Dendritic cell treated with granulocyte-macrophage colony-stimulating factor and Interleukin-4, amounts not matched to agents 40 ng/mL and 50 ng/mL, for 4 days (primary cell): Measurements from ENCODE around the gene KRTAP29-1.
"Not testable (repeated sequence)": the region's sequence is repeated elsewhere in the genome, so short reads cannot be mapped to it uniquely, and the experiment has no call there.

Experiments used
- H3K27ac Mint-ChIP-seq: one replicate; pipeline ENCODE4 v1.8.0; 2022; ENCODE audit warnings: mild to moderate bottlenecking, mixed read lengths
- H3K27me3 Mint-ChIP-seq: one replicate; pipeline ENCODE4 v1.8.0; 2022; ENCODE audit warnings: mild to moderate bottlenecking, mixed read lengths
- H3K36me3 Mint-ChIP-seq: one replicate; pipeline ENCODE4 v1.8.0; 2022; ENCODE audit warnings: low read depth, mixed read lengths
- H3K4me1 Mint-ChIP-seq: one replicate; pipeline ENCODE4 v1.8.0; 2022; ENCODE audit warnings: low read depth, mixed read lengths
- H3K4me3 Mint-ChIP-seq: one replicate; pipeline ENCODE4 v1.8.0; 2022; ENCODE audit warnings: mild to moderate bottlenecking, moderate library complexity, mixed read lengths
- H3K9me3 Mint-ChIP-seq: one replicate; pipeline ENCODE4 v1.8.0; 2022; ENCODE audit warnings: mixed read lengths
- intact Hi-C: fragments of 100-400 bp; cut with micrococcal nuclease; formaldehyde crosslinking; loops from one replicate; pipeline ENCODE4 v1.15.0; 2022

The KRTAP29-1 gene

GRCh38 chr17:41298458-41299135 is 4.1 kb downstream of the KRTAP29-1 start:
- H3K27me3 Mint-ChIP-seq: peaks cover 4% of the 10 kb centered on the region
- intact Hi-C loops: no loop called here
- H3K9me3 Mint-ChIP-seq: no peaks in the 10 kb centered on the region

GRCh38 chr17:41296846-41297245 is 5.8 kb downstream of the KRTAP29-1 start:
- no peaks in the 10 kb centered on the region for H3K9me3 Mint-ChIP-seq
- H3K4me1 Mint-ChIP-seq: no peaks in the 10 kb centered on the region
- no peak overlapping the region for H3K27ac Mint-ChIP-seq
- H3K27me3 Mint-ChIP-seq: peaks cover 4% of the 10 kb centered on the region
- H3K4me3 Mint-ChIP-seq: no peak overlapping the region
- H3K36me3 Mint-ChIP-seq: no peaks in the 10 kb centered on the region
- intact Hi-C loops: no loop called here

More at GRCh38 chr17:41298458-41299135, 4.1 kb downstream of the KRTAP29-1 start:
- Mint-ChIP-seq H3K36me3 (no peaks in the 10 kb centered on the region), H3K4me1 (peaks cover 11% of the 10 kb centered on the region), H3K4me3 (no peak overlapping the region), H3K27ac (no peak overlapping the region)

- H3K4me1 Mint-ChIP-seq: no peaks in the 10 kb centered on the region
- intact Hi-C loops: no loop called here
- no peak overlapping the region for H3K27ac Mint-ChIP-seq
- peaks cover 4% of the 10 kb centered on the region for H3K27me3 Mint-ChIP-seq
- no peaks in the 10 kb centered on the region for H3K9me3 Mint-ChIP-seq
- no peak overlapping the region for H3K4me3 Mint-ChIP-seq
- H3K36me3 Mint-ChIP-seq: no peaks in the 10 kb centered on the region
These were observed 8.6 kb downstream of the KRTAP29-1 start for GRCh38 chr17:41294016-41294415.

GRCh38 chr17:41287050-41287449 is 15.6 kb downstream of the KRTAP29-1 start:
- Mint-ChIP-seq H3K4me1 (peaks cover 15% of the 10 kb centered on the region), H3K27me3 (peaks cover 1% of the 10 kb centered on the region), H3K36me3 (no peaks in the 10 kb centered on the region), H3K9me3 (no peaks in the 10 kb centered on the region), H3K4me3 (no peak overlapping the region), H3K27ac (no peak overlapping the region)
- intact Hi-C loops: no loop called here

- H3K9me3 Mint-ChIP-seq: no peaks in the 10 kb centered on the region
- intact Hi-C loops: no loop called here
- H3K4me1 Mint-ChIP-seq: peaks cover 15% of the 10 kb centered on the region
- H3K36me3 Mint-ChIP-seq: no peaks in the 10 kb centered on the region
- no peak overlapping the region for H3K27ac Mint-ChIP-seq
- H3K4me3 Mint-ChIP-seq: no peak overlapping the region
- peaks cover 1% of the 10 kb centered on the region for H3K27me3 Mint-ChIP-seq
These were observed 18.1 kb downstream of the KRTAP29-1 start for GRCh38 chr17:41284546-41284945.

GRCh38 chr17:41284043-41284442 is 18.6 kb downstream of the KRTAP29-1 start:
- H3K4me3 Mint-ChIP-seq: no peak overlapping the region
- H3K27ac Mint-ChIP-seq: no peak overlapping the region
- no peaks in the 10 kb centered on the region for H3K9me3 Mint-ChIP-seq
- peaks cover 1% of the 10 kb centered on the region for H3K27me3 Mint-ChIP-seq
- intact Hi-C loops: no loop called here
- H3K4me1 Mint-ChIP-seq: peaks cover 15% of the 10 kb centered on the region
- H3K36me3 Mint-ChIP-seq: no peaks in the 10 kb centered on the region

GRCh38 chr17:41278176-41278955 is 24.3 kb downstream of the KRTAP29-1 start:
- H3K27me3 Mint-ChIP-seq: peaks cover 12% of the 10 kb centered on the region
- no peaks in the 10 kb centered on the region for H3K36me3 Mint-ChIP-seq
- no peaks in the 10 kb centered on the region for H3K9me3 Mint-ChIP-seq
- no peaks in the 10 kb centered on the region for H3K4me1 Mint-ChIP-seq
- H3K27ac Mint-ChIP-seq: no peak overlapping the region
- intact Hi-C loops: no loop called here
- no peak overlapping the region for H3K4me3 Mint-ChIP-seq

- peaks cover 18% of the 10 kb centered on the region for H3K27me3 Mint-ChIP-seq
- H3K27ac Mint-ChIP-seq, H3K4me1 Mint-ChIP-seq, H3K4me3 Mint-ChIP-seq, H3K9me3 Mint-ChIP-seq, H3K36me3 Mint-ChIP-seq: not testable (repeated sequence)
- intact Hi-C loops: loop anchor here (1.0 kb wide), 1 partner anchor 11 kb away; no protein-coding TSS in a partner anchor
These were observed 26.9 kb downstream of the KRTAP29-1 start, which contains the start of gene KRTAP9-7 for GRCh38 chr17:41275648-41276190. KRTAP9-7 (plus strand) TSS chr17:41275698; CDS start chr17:41275698, 0 bp downstream.

- peaks cover 16% of the 10 kb centered on the region for H3K27me3 Mint-ChIP-seq
- H3K36me3 Mint-ChIP-seq: no peaks in the 10 kb centered on the region
- no peak overlapping the region for H3K4me3 Mint-ChIP-seq
- H3K4me1 Mint-ChIP-seq: no peaks in the 10 kb centered on the region
- intact Hi-C loops: no loop called here
- no peak overlapping the region for H3K27ac Mint-ChIP-seq
- no peaks in the 10 kb centered on the region for H3K9me3 Mint-ChIP-seq
These were observed 30.8 kb downstream of the KRTAP29-1 start for GRCh38 chr17:41271858-41272257.

- intact Hi-C loops, H3K9me3 Mint-ChIP-seq, H3K4me1 Mint-ChIP-seq, H3K36me3 Mint-ChIP-seq, H3K4me3 Mint-ChIP-seq, H3K27ac Mint-ChIP-seq: not testable (repeated sequence)
- peaks cover 15% of the 10 kb centered on the region for H3K27me3 Mint-ChIP-seq
These were observed 31.3 kb downstream of the KRTAP29-1 start for GRCh38 chr17:41271323-41271722.

- intact Hi-C loops: no loop called here
- H3K9me3 Mint-ChIP-seq: no peaks in the 10 kb centered on the region
- no peak overlapping the region for H3K4me3 Mint-ChIP-seq
- no peak overlapping the region for H3K27ac Mint-ChIP-seq
- H3K36me3 Mint-ChIP-seq: no peaks in the 10 kb centered on the region
- H3K27me3 Mint-ChIP-seq: peaks cover 23% of the 10 kb centered on the region
- H3K4me1 Mint-ChIP-seq: no peaks in the 10 kb centered on the region
These were observed 34.9 kb downstream of the KRTAP29-1 start for GRCh38 chr17:41267711-41268110.

- peaks cover 20% of the 10 kb centered on the region for H3K27me3 Mint-ChIP-seq
- intact Hi-C loops: no loop called here
These were observed 37.6 kb downstream of the KRTAP29-1 start, which contains the start of gene KRTAP9-6 for GRCh38 chr17:41265078-41265477. KRTAP9-6 (plus strand) TSS chr17:41265378; CDS start chr17:41265378, 0 bp downstream.

GRCh38 chr17:41264599-41264998 is 38.1 kb downstream of the KRTAP29-1 start:
- Mint-ChIP-seq H3K36me3 (no peaks in the 10 kb centered on the region), H3K4me3 (no peak overlapping the region), H3K9me3 (no peaks in the 10 kb centered on the region), H3K27ac (no peak overlapping the region), H3K4me1 (no peaks in the 10 kb centered on the region), H3K27me3 (peaks cover 20% of the 10 kb centered on the region)
- intact Hi-C loops: loop anchor here (1.0 kb wide), 1 partner anchor 12 kb away; no protein-coding TSS in a partner anchor

More at GRCh38 chr17:41265078-41265477, 37.6 kb downstream of the KRTAP29-1 start, which contains the start of gene KRTAP9-6:
- no peak within 1 kb of the TSS for H3K27ac Mint-ChIP-seq
- no peaks in the 10 kb centered on the region for H3K9me3 Mint-ChIP-seq
- H3K4me1 Mint-ChIP-seq: no peaks in the 10 kb centered on the region
- no peaks in the 10 kb centered on the region for H3K36me3 Mint-ChIP-seq
- H3K4me3 Mint-ChIP-seq: no peak within 1 kb of the TSS

GRCh38 chr17:41263212-41263611 is 39.4 kb downstream of the KRTAP29-1 start:
- Mint-ChIP-seq H3K36me3 (no peaks in the 10 kb centered on the region), H3K4me3 (no peak overlapping the region), H3K27ac (no peak overlapping the region), H3K4me1 (no peaks in the 10 kb centered on the region), H3K27me3 (peaks cover 22% of the 10 kb centered on the region), H3K9me3 (no peaks in the 10 kb centered on the region)
- intact Hi-C loops: no loop called here
